CD14-positive monocyte (primary cell): Measurements from ENCODE around the gene SPARC. TPM values are rescaled to one million over a fixed set of nuclear protein-coding genes. Genes with fewer than 3 reads are reported as not detected.

ENCODE experiments used
- DNase-seq, 3 donors: peaks; one replicate each; pipeline ENCODE4 v3.0.0-alpha.2; 2011 to 2022
- H2AFZ ChIP-seq: 2 replicates; pipeline ENCODE4 v1.6.0; 2012; ENCODE audit warnings: mild to moderate bottlenecking, low read depth, low read length, inconsistent platforms; ENCODE audit not compliant: insufficient read depth, poor library complexity, severe bottlenecking
- H3K27ac ChIP-seq, 2 donors: 1 replicate in 1 of 2; 2 replicates in 1 of 2; pipeline ENCODE4 v1.5.1; 2012 to 2013; ENCODE audit warnings: low read length in 2 of 2, control low read depth in 1 of 2, inconsistent platforms in 1 of 2, low read depth in 1 of 2, mild to moderate bottlenecking in 1 of 2
- H3K27me3 ChIP-seq, 2 donors: one replicate each; pipeline versions ENCODE4 v1.6.0 to v1.6.1; 2011 to 2013; ENCODE audit warnings: low read length in 2 of 2; ENCODE audit not compliant: control insufficient read depth in 2 of 2, insufficient read depth in 2 of 2
- H3K36me3 ChIP-seq, 2 donors: replicated peaks in 1 of 2; 1 replicate in 1 of 2; 2 replicates in 1 of 2; pipeline versions ENCODE4 v1.5.1 to v1.6.1; 2012 to 2013; ENCODE audit warnings: low read length in 2 of 2, control low read depth in 1 of 2, inconsistent platforms in 1 of 2, mild to moderate bottlenecking in 1 of 2; ENCODE audit not compliant: insufficient read depth in 2 of 2, control insufficient read depth in 1 of 2
- H3K4me1 ChIP-seq, 2 donors: 1 replicate in 1 of 2; 2 replicates in 1 of 2; pipeline versions ENCODE4 v1.5.1 to v1.6.1; 2012 to 2013; ENCODE audit warnings: low read length in 2 of 2, control low read depth in 1 of 2, inconsistent platforms in 1 of 2, mild to moderate bottlenecking in 1 of 2, moderate library complexity in 1 of 2; ENCODE audit not compliant: insufficient read depth in 2 of 2, control insufficient read depth in 1 of 2
- H3K4me2 ChIP-seq: replicated peaks from 2 replicates; pipeline ENCODE3; 2012; ENCODE audit warnings: low read length, moderate library complexity, mild to moderate bottlenecking; ENCODE audit not compliant: poor library complexity, severe bottlenecking; ENCODE audit errors: extremely low read depth
- H3K4me3 ChIP-seq, 3 experiments: fragments of 200-600 bp in 1 of 3; sonication (generic) in 1 of 3; replicated peaks in 1 of 3; 1 replicate in 2 of 3; 2 replicates in 1 of 3; pipeline ENCODE4 v1.5.1; 2011 to 2013; ENCODE audit warnings: low read length in 3 of 3, mild to moderate bottlenecking in 3 of 3, control low read depth in 2 of 3, low read depth in 2 of 3, inconsistent platforms in 1 of 3, moderate library complexity in 1 of 3
- H3K79me2 ChIP-seq: 2 replicates; pipeline ENCODE4 v1.6.0; 2012; ENCODE audit warnings: mild to moderate bottlenecking, control low read depth, inconsistent platforms, low read length, moderate library complexity; ENCODE audit not compliant: insufficient read depth
- H3K9ac ChIP-seq: 2 replicates; pipeline ENCODE4 v1.6.0; 2017; ENCODE audit warnings: low read length, mild to moderate bottlenecking; ENCODE audit not compliant: insufficient read depth, poor library complexity, severe bottlenecking
- H3K9me3 ChIP-seq, 2 donors: replicated peaks in 1 of 2; 1 replicate in 1 of 2; 2 replicates in 1 of 2; pipeline versions ENCODE4 v1.5.1 to v1.6.1; 2012 to 2013; ENCODE audit warnings: low read length in 2 of 2, control low read depth in 1 of 2; ENCODE audit not compliant: control insufficient read depth in 1 of 2, insufficient read depth in 1 of 2
- H4K20me1 ChIP-seq: 2 replicates; pipeline ENCODE4 v1.6.0; 2012; ENCODE audit warnings: mild to moderate bottlenecking, low read length, control low read depth, moderate library complexity; ENCODE audit not compliant: insufficient read depth
- H3K27ac Mint-ChIP-seq, 7 donors: one replicate each; pipeline ENCODE4 v1.8.0; 2020; ENCODE audit warnings: mild to moderate bottlenecking in 7 of 7, mixed read lengths in 7 of 7, moderate library complexity in 6 of 7, inconsistent platforms in 2 of 7
- H3K27me3 Mint-ChIP-seq, 3 donors: one replicate each; pipeline ENCODE4 v1.8.0; 2021 to 2022; ENCODE audit warnings: low read depth in 3 of 3, mild to moderate bottlenecking in 3 of 3, mixed read lengths in 3 of 3, moderate library complexity in 3 of 3, inconsistent platforms in 1 of 3
- H3K36me3 Mint-ChIP-seq, 2 donors: one replicate each; pipeline ENCODE4 v1.8.0; 2020; ENCODE audit warnings: mixed read lengths in 2 of 2, inconsistent platforms in 1 of 2, mild to moderate bottlenecking in 1 of 2
- H3K4me1 Mint-ChIP-seq: one replicate; pipeline ENCODE4 v1.8.0; 2020; ENCODE audit warnings: mild to moderate bottlenecking, mixed read lengths
- H3K4me3 Mint-ChIP-seq, 2 donors: one replicate each; pipeline ENCODE4 v1.8.0; 2020; ENCODE audit warnings: mild to moderate bottlenecking in 2 of 2, mixed read lengths in 2 of 2, moderate library complexity in 1 of 2
- H3K9me3 Mint-ChIP-seq, 7 donors: one replicate each; pipeline ENCODE4 v1.8.0; 2020 to 2022; ENCODE audit warnings: mixed read lengths in 7 of 7, mild to moderate bottlenecking in 6 of 7, moderate library complexity in 6 of 7, inconsistent platforms in 2 of 7
- CTCF ChIP-seq: fragments of 200-600 bp; IDR thresholded peaks from one replicate; pipeline ENCODE4 v1.8.0; 2022; ENCODE audit warnings: antibody characterized with exemption, mild to moderate bottlenecking
- WGBS: methylation state at CpG from one replicate; pipeline ENCODE4 v1.1.5; 2013; ENCODE audit warnings: missing lambda C conversion rate; ENCODE audit not compliant: insufficient coverage; 5-methylcytosine and 5-hydroxymethylcytosine counted together
- intact Hi-C, 2 donors: fragments of 100-400 bp; cut with micrococcal nuclease; formaldehyde crosslinking; loops; one replicate each; pipeline versions ENCODE4 v1.15.0 to v1.15.1; 2023
- polyA plus RNA-seq, 3 donors: library from polyadenylated mRNA; depleted of rRNA in 1 of 3; unstranded in 2 of 3; stranded (reverse) in 1 of 3; fragments of 300-500 nt in 2 of 3; fragments of >200 nt in 1 of 3; fragmentation: Illumina TruSeq in 2 of 3; gene quantifications; 1 replicate in 2 of 3; 2 replicates in 1 of 3; pipeline ENCODE4 v1.2.3, GENCODE V29; 2012 to 2021
- small RNA-seq: library from RNA; depleted of rRNA; stranded (forward); fragments of <200 nt; gene quantifications from one replicate; pipeline ENCODE3, GENCODE V24; 2012; ENCODE audit warnings: low read depth; ENCODE audit not compliant: insufficient read length

SPARC gene
- polyA plus RNA-seq, 3 donors = 3.0 to 19.7 (median 10.7) TPM

DNA sequence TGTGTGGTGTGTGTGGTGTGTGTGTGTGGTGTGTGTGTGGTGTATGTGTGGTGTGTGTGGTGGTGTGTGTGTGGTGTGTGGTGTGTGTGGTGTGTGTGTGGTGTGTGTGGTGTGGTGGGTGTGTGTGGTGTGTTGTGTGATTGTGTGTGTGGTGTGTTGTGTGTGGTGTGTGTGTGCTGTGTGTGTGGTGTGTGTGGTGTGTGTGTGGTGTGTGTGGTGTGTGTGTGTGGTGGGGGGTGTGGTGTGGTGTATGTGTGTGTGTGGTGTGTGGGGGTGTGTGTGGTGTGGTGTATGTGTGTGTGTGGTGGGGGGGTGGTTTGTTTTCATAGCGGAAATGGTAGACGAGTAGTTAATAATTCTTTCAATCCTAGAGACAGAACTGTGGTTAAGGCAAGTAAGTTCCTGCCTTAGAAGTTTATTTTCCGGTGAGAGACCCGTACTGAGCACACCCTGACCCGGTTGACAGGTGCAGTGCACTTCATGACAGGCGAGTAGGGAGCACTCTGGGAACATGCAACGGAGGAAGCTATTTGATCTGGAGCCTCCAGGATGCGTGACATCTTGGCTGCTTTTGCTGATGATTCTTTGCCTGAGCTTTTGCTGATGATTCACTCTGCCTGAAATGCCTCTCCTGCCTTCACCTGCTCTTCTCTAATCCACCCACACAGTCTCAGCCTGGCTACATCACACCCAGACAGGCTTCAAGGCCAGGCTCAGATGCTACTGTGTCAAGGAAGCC is 73.9 kb downstream of the SPARC start:
- no peak overlapping the region for H3K27ac Mint-ChIP-seq
- no peak overlapping the region for H3K27ac ChIP-seq
- 5% methylated on average over 7 of the region's 8 CpGs for WGBS

DNA sequence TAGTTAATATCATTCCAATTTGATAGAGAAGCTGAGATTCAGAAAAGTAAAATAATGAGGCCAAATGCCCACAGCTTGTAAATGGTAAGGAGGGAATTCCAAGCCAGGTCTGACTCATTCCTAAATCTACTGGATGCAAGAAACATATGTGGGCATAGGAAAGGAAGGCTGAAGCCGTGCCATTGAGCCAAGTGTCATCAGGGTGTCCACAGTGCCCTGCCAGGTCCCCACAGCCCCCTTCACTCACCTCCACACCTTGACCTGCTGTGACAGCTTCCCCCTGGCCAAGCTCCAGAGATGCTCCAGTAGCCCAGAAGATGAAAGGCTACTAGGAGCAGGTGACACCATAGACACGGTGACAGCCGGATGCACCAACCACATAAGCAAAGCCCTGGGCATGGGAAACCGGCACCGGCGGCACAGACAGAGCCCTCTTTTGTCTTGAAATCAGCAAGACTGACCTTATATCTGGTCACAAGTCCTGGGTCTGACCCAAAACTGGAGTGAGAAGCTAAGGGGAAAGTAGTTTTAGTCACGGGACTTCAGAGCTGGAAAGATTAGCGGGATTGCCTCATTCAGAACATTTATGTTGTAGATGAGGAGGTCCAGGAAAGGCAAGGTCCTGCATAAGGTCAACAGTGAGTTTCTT is 75.5 kb downstream of the SPARC start:
- Histone ChIP-seq H3K4me1 (no peaks in the 10 kb centered on the region), H3K27me3 (no peaks in the 10 kb centered on the region), H3K9ac (no peak overlapping the region), H2AFZ (no peak overlapping the region), H3K36me3 (no peaks in the 10 kb centered on the region), H4K20me1 (no peaks in the 10 kb centered on the region), H3K9me3 (no peaks in the 10 kb centered on the region), H3K79me2 (no peaks in the 10 kb centered on the region), H3K27ac (no peak overlapping the region), H3K4me2 (no peak overlapping the region), H3K4me3 (no peak overlapping the region)
- DNase-seq = no peak
- TF ChIP-seq CTCF = no peak
- Mint-ChIP-seq H3K9me3 (no peaks in the 10 kb centered on the region), H3K4me3 (no peak overlapping the region), H3K27ac (no peak overlapping the region), H3K27me3 (peaks cover 4 to 14% (median 7%) of the 10 kb centered on the region in 3 donors), H3K36me3 (no peaks in the 10 kb centered on the region), H3K4me1 (peaks cover 5% of the 10 kb centered on the region)
- WGBS = 97% methylated on average over 6 of the region's 8 CpGs
- intact Hi-C loops = no loop called here

More for the DNA sequence above, 73.9 kb downstream of the SPARC start:
- no peaks in the 10 kb centered on the region for H3K36me3 Mint-ChIP-seq
- no peak overlapping the region for H3K4me3 Mint-ChIP-seq
- no peak overlapping the region for H2AFZ ChIP-seq
- H3K36me3 ChIP-seq = no peaks in the 10 kb centered on the region
- H3K27me3 Mint-ChIP-seq = peaks cover 4 to 9% (median 8%) of the 10 kb centered on the region in 3 donors
- H4K20me1 ChIP-seq = no peaks in the 10 kb centered on the region
- no peaks in the 10 kb centered on the region for H3K9me3 ChIP-seq
- no peaks in the 10 kb centered on the region for H3K4me1 ChIP-seq
- no peak for DNase-seq
- intact Hi-C loops = no loop called here
- no peaks in the 10 kb centered on the region for H3K79me2 ChIP-seq
- no peaks in the 10 kb centered on the region for H3K9me3 Mint-ChIP-seq
- no peak overlapping the region for H3K4me3 ChIP-seq
- peaks cover 5% of the 10 kb centered on the region for H3K4me1 Mint-ChIP-seq
- no peak overlapping the region for H3K4me2 ChIP-seq
- H3K9ac ChIP-seq = no peak overlapping the region
- H3K27me3 ChIP-seq = no peaks in the 10 kb centered on the region
- TF ChIP-seq CTCF = no peak

Small RNA genes within 50 kb of the gene (small RNA-seq; reads per million reads assigned to genes)
- not detected for gene RN7SKP232

Other genes with a start within 250 kb of the SPARC start
- 10 to 100 TPM in 1 of 3 donors, 1 to 10 TPM in 2; 5.3 to 29.4 (median 6.8) TPM for gene SLC36A1, start 239.3 kb downstream of the SPARC start, polyA plus RNA-seq
- not detected for gene FAT2, start 95.6 kb downstream of the SPARC start, polyA plus RNA-seq
- 100 to 1,000 TPM in 2 of 3 donors, 10 to 100 TPM in 1; 89.9 to 149 (median 148) TPM for gene ATOX1, start 71.7 kb upstream of the SPARC start, polyA plus RNA-seq
- gene G3BP1, start 85.0 kb upstream of the SPARC start, polyA plus RNA-seq = 10 to 100 TPM; 10.6 to 60.6 (median 58.8) TPM
- gene GLRA1, start 237.9 kb upstream of the SPARC start, polyA plus RNA-seq = not detected